K562 (cell line): ENCODE data around the gene GHRH. TPM values are rescaled to one million over a fixed set of nuclear protein-coding genes. Genes with fewer than 3 reads are reported as not detected.

Source experiments
- ATAC-seq: fragments of 200-7000 bp; cut with Tn5 transposase; 3 replicates; pipeline ENCODE4 v1.9.1; 2020; ENCODE audit warnings: moderate library complexity
- BruUV-seq: library from RNA; stranded (reverse); fragments of 400-500 nt; replicated peaks from 2 replicates; lab custom pipeline; 2021; lab: Mats Ljungman, UMichigan
- CTCF ChIA-PET: fragments of 300-600 bp; formaldehyde crosslinking; extraction: SDS; loops from one replicate; lab custom pipeline; 2021; ENCODE audit warnings: low intra/inter-chr PET ratio; lab: Yijun Ruan, JAX
- POLR2A ChIA-PET: fragments of 300-600, 350-650 bp; sonication (Branson Sonifier 250); formaldehyde crosslinking; extraction: SDS; loops from one replicate; lab custom pipeline; 2021; ENCODE audit warnings: antibody characterized with exemption, inconsistent platforms; lab: Yijun Ruan, JAX
- DNase-seq, 4 experiments: peaks; one replicate each; pipeline versions ENCODE4 v3.0.0 to v3.0.0-alpha.2; 2011 to 2018; ENCODE audit warnings: low spot score in 3 of 4, mixed read lengths in 3 of 4; ENCODE audit errors: extremely low read depth in 1 of 4
- FAIRE-seq: peaks from 2 replicates; lab custom pipeline; 2011; peaks lifted over from hg19 to GRCh38; lab: Jason Lieb, UNC
- H2AFZ ChIP-seq: 2 replicates; pipeline ENCODE4 v1.6.0; 2011; ENCODE audit warnings: low read depth, low read length, control low read depth, inconsistent platforms
- H3K27ac ChIP-seq: fragments of 200-600 bp; 3 replicates; pipeline ENCODE4 v1.8.0; 2011; ENCODE audit warnings: low read depth, mild to moderate bottlenecking, control low read depth, inconsistent platforms, low read length, moderate library complexity, mixed read lengths; ENCODE audit errors: extremely low read depth
- H3K27me3 ChIP-seq, 2 experiments: fragments of 300-600 bp in 1 of 2; 2 replicates in 1 of 2; 3 replicates in 1 of 2; pipeline versions ENCODE4 v1.6.0 to v1.8.0; 2011; ENCODE audit warnings: inconsistent platforms in 2 of 2, low read length in 2 of 2, mild to moderate bottlenecking in 1 of 2, mixed read lengths in 1 of 2, moderate library complexity in 1 of 2; ENCODE audit not compliant: control insufficient read depth in 2 of 2, insufficient read depth in 2 of 2
- H3K36me3 ChIP-seq: fragments of 300-600 bp; 3 replicates; pipeline ENCODE4 v1.8.0; 2011; ENCODE audit warnings: mild to moderate bottlenecking, low read length, inconsistent platforms; ENCODE audit not compliant: control insufficient read depth, insufficient read depth
- H3K4me1 ChIP-seq, 2 experiments: fragments of 200-600 bp in 1 of 2; replicated peaks in 1 of 2; 2 replicates in 1 of 2; 3 replicates in 1 of 2; pipeline versions ENCODE4 v1.5.1 to v1.8.0; 2011; ENCODE audit warnings: inconsistent platforms in 2 of 2, low read length in 2 of 2, mild to moderate bottlenecking in 1 of 2, mixed read lengths in 1 of 2, moderate library complexity in 1 of 2; ENCODE audit not compliant: control insufficient read depth in 2 of 2, insufficient read depth in 2 of 2
- H3K4me2 ChIP-seq: 2 replicates; pipeline ENCODE4 v1.6.1; 2011; ENCODE audit warnings: low read length, control low read depth, inconsistent platforms, mixed read lengths; ENCODE audit not compliant: insufficient read depth
- H3K4me3 ChIP-seq: fragments of 200-600 bp; sonication (generic), shearing (Covaris generic); 2 replicates; pipeline ENCODE4 v1.5.1; 2016; ENCODE audit warnings: control low read depth, inconsistent platforms
- H3K79me2 ChIP-seq: fragments of 200-600 bp; 3 replicates; pipeline ENCODE4 v1.8.0; 2011; ENCODE audit warnings: low read length, inconsistent platforms; ENCODE audit not compliant: control insufficient read depth, insufficient read depth
- H3K9ac ChIP-seq, 2 experiments: 2 replicates each; pipeline versions ENCODE4 v1.6.0 to v1.6.1; 2011; ENCODE audit warnings: low read depth in 2 of 2, low read length in 2 of 2, control low read depth in 1 of 2, inconsistent platforms in 1 of 2, mild to moderate bottlenecking in 1 of 2, mixed read lengths in 1 of 2; ENCODE audit not compliant: insufficient read depth in 1 of 2
- H3K9me1 ChIP-seq: one replicate; pipeline ENCODE4 v1.6.0; 2011; ENCODE audit warnings: inconsistent platforms, mild to moderate bottlenecking, low read length, moderate library complexity; ENCODE audit not compliant: control insufficient read depth, insufficient read depth
- H3K9me3 ChIP-seq: replicated peaks from 2 replicates; pipeline ENCODE4 v1.5.1; 2011; ENCODE audit warnings: low read depth, low read length, inconsistent platforms; ENCODE audit not compliant: control insufficient read depth, insufficient read depth
- H4K20me1 ChIP-seq: replicated peaks from 2 replicates; pipeline ENCODE4 v1.6.1; 2011; ENCODE audit warnings: low read length, inconsistent platforms, mixed read lengths; ENCODE audit not compliant: control insufficient read depth, insufficient read depth
- FOXK1 ChIP-seq: sonication (generic); formaldehyde crosslinking; IDR thresholded peaks from 2 replicates; pipeline ENCODE4 v1.8.0; 2022; ENCODE audit warnings: missing genetic modification reagents, mild to moderate bottlenecking, borderline replicate concordance
- MNT ChIP-seq, 2 experiments: fragments of 450-650 bp; conservative IDR thresholded peaks; 2 replicates each; pipeline ENCODE4 v1.6.1; 2017; ENCODE audit warnings: mild to moderate bottlenecking in 2 of 2, moderate library complexity in 2 of 2
- ZBTB49 ChIP-seq: sonication (generic); formaldehyde crosslinking; IDR thresholded peaks from 2 replicates; pipeline ENCODE4 v1.8.0; 2022; ENCODE audit warnings: missing genetic modification reagents, mild to moderate bottlenecking, borderline replicate concordance
- ZNF511 ChIP-seq: sonication (generic); formaldehyde crosslinking; IDR thresholded peaks from 2 replicates; pipeline ENCODE4 v1.8.0; 2022; ENCODE audit warnings: mild to moderate bottlenecking, missing genetic modification reagents
- WGBS: fragments of 100-300 bp; shearing (Covaris generic); methylation state at CpG from one replicate; pipeline ENCODE4 v1.1.6; 2016; ENCODE audit warnings: low coverage, mixed read lengths; ENCODE audit not compliant: insufficient coverage; ENCODE audit errors: missing lambda C conversion rate; 5-methylcytosine and 5-hydroxymethylcytosine counted together
- in situ Hi-C: fragments of 300-500 bp; cut with MboI; formaldehyde crosslinking; loops from 4 replicates; pipeline ENCODE4 v1.15.0; 2018; ENCODE audit warnings: inconsistent platforms, mixed read lengths
- intact Hi-C: fragments of 100-400 bp; cut with micrococcal nuclease; formaldehyde crosslinking; loops from 2 replicates; pipeline ENCODE4 v1.14.2; 2022
- polyA plus RNA-seq, 8 experiments: library from polyadenylated mRNA; depleted of rRNA in 4 of 8; stranded (reverse) in 5 of 8; unstranded in 3 of 8; fragments of >200 nt; fragmentation: Nextera tagmentation in 2 of 8; fragmentation: Illumina TruSeq in 1 of 8; extraction: Ambion mirVana in 2 of 8; extraction: Trizol in 1 of 8; gene quantifications; 2 replicates each; pipeline versions ENCODE4 v1.2.1 to v1.2.3, GENCODE V29; 2011 to 2014; ENCODE audit warnings: inconsistent platforms in 1 of 8, missing spikeins in 1 of 8
- total RNA-seq, 7 experiments: library from RNA; depleted of rRNA in 6 of 7; stranded (reverse); fragments of >200 nt in 6 of 7; fragmentation: Illumina TruSeq in 2 of 7; extraction: Trizol in 2 of 7; gene quantifications; 2 replicates each; pipeline versions ENCODE4 v1.2.1 to v1.2.3, GENCODE V29; 2011 to 2021; ENCODE audit warnings: low replicate concordance in 1 of 7

The GHRH gene
- total and polyA plus RNA-seq, 9 of the 15 experiments (the other 6 are each of a cell fraction or from before 2014, with no cell fraction given) = not detected

GRCh38 chr20:37249304-37249703 lies 12.3 kb downstream of the GHRH start:
- no peaks in the 10 kb centered on the region; a peak in 1 of 5 replicates for H3K4me1 ChIP-seq
- H3K36me3 ChIP-seq = no peaks in the 10 kb centered on the region
- H3K27me3 ChIP-seq = peaks cover 12 to 30% of the 10 kb centered on the region in 2 experiments
- no peak overlapping the region for H3K4me2 ChIP-seq
- TF ChIP-seq ZNF511 (CRISPR knock-in tag) (no peak), FOXK1 (no peak), ZBTB49 (CRISPR knock-in tag) (no peak), MNT (conservative IDR thresholded peaks at IDR 0.05) (no peak)
- CTCF ChIA-PET = no interaction called here
- in situ Hi-C loops = no loop called here
- POLR2A ChIA-PET = interaction anchor here (1.0 to 1.2 kb wide), 3 partner anchors 10 to 284 kb away, joined by 3 to 4 read pairs (median 3); no protein-coding TSS in a partner anchor
- no TSS peak for BruUV-seq
- no peak overlapping the region for H2AFZ ChIP-seq
- H3K9me1 ChIP-seq = no peaks in the 10 kb centered on the region
- intact Hi-C loops = no loop called here
- no peak overlapping the region for H3K9ac ChIP-seq
- H3K4me3 ChIP-seq = no peak overlapping the region
- H3K79me2 ChIP-seq = no peaks in the 10 kb centered on the region
- 51% methylated on average over 2 of the region's 2 CpGs for WGBS
- H3K9me3 ChIP-seq = no peaks in the 10 kb centered on the region
- no peak overlapping the region for H3K27ac ChIP-seq
- FAIRE-seq (no peak), DNase-seq (no peak), ATAC-seq (no peak)
- no peaks in the 10 kb centered on the region for H4K20me1 ChIP-seq
